A549 (cell line): Measurements from ENCODE around the gene SCN5A.

Experiments
- BHLHE40 ChIP-seq: IDR thresholded peaks from 2 replicates; pipeline ENCODE4 v1.6.1; 2012; ENCODE audit warnings: low read depth, low read length, inconsistent platforms
- CBX8 ChIP-seq: fragments of 200-600 bp; sonication (generic); IDR thresholded peaks from 2 replicates; pipeline ENCODE4 v1.6.1; 2016
- CHD4 ChIP-seq: fragments of 200-600 bp; sonication (generic); IDR thresholded peaks from 2 replicates; pipeline ENCODE4 v1.6.1; 2016; ENCODE audit warnings: antibody characterized with exemption, mild to moderate bottlenecking, borderline replicate concordance
- ELK1 ChIP-seq: fragments of 150-350 bp; IDR thresholded peaks from 2 replicates; pipeline ENCODE4 v1.6.1; 2014; ENCODE audit warnings: low read depth, mild to moderate bottlenecking, low read length
- HMGXB4 ChIP-seq: fragments of 250-450 bp; sonication (Bioruptor Pico); IDR thresholded peaks from 2 replicates; pipeline ENCODE4 v1.5.0; 2021; ENCODE audit warnings: mild to moderate bottlenecking, moderate library complexity, borderline replicate concordance
- MAX ChIP-seq: IDR thresholded peaks from 2 replicates; pipeline ENCODE4 v1.6.1; 2012
- PHF8 ChIP-seq: fragments of 200-600 bp; sonication (generic); IDR thresholded peaks from 2 replicates; pipeline ENCODE4 v1.6.1; 2016; ENCODE audit warnings: low read depth, mild to moderate bottlenecking, antibody characterized with exemption, moderate library complexity, borderline replicate concordance
- POLR2A ChIP-seq: IDR thresholded peaks from 2 replicates; pipeline ENCODE4 v1.6.1; 2012; ENCODE audit warnings: mild to moderate bottlenecking, low read length
- POLR2AphosphoS2 ChIP-seq: conservative IDR thresholded peaks from 2 replicates; pipeline ENCODE4 v1.6.1; 2012; ENCODE audit warnings: low read length, improper control_type of control experiment, inconsistent platforms
- RAD21 ChIP-seq, 2 experiments: fragments of >200 bp in 1 of 2; sonication (Bioruptor Twin) in 1 of 2; formaldehyde crosslinking in 1 of 2; IDR thresholded peaks in 1 of 2; conservative IDR thresholded peaks in 1 of 2; 2 replicates in 1 of 2; 3 replicates in 1 of 2; pipeline ENCODE4 v1.6.1; 2012 to 2018; ENCODE audit warnings: inconsistent platforms in 1 of 2
- TP53 ChIP-seq: fragments of 250-450 bp; sonication (Bioruptor Pico); IDR thresholded peaks from 2 replicates; pipeline ENCODE4 v1.5.0; 2021; ENCODE audit warnings: mild to moderate bottlenecking, moderate library complexity
- TF ChIP-seq, protein P1 (sequence below): fragments of >200 bp; sonication (Bioruptor Twin); formaldehyde crosslinking; IDR thresholded peaks from 3 replicates; pipeline ENCODE4 v1.5.1; 2016

DNA sequence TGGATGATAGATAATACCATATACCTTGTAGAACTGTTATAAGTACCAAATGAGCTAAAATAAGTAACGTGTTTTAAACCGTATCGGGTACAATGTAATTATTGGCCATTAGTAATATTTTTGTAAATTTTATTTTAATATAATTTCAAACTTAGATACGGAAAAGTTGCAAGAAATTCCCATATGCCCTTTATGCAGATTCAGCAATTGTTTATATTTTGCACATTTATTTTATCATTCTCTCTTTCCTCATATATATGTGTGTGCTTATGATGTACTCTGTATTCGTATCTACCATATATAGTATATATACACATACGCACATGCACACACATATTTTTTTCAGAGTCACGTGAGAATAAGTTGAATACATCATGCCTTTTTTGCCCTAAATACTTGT lies 114.9 kb downstream of the SCN5A start:
- TF ChIP-seq HMGXB4 (CRISPR knock-in tag) (no peak), RAD21 (conservative IDR thresholded peaks at IDR 0.05 in 1 of 2, IDR thresholded peaks at IDR 0.05 in 1 of 2) (no peak), POLR2A (no peak), BHLHE40 (no peak), PHF8 (no peak), TP53 (no peak), CBX8 (no peak), MAX (no peak), CHD4 (no peak), POLR2AphosphoS2 (no peak), ELK1 (no peak)
- TF ChIP-seq, protein P1, sequence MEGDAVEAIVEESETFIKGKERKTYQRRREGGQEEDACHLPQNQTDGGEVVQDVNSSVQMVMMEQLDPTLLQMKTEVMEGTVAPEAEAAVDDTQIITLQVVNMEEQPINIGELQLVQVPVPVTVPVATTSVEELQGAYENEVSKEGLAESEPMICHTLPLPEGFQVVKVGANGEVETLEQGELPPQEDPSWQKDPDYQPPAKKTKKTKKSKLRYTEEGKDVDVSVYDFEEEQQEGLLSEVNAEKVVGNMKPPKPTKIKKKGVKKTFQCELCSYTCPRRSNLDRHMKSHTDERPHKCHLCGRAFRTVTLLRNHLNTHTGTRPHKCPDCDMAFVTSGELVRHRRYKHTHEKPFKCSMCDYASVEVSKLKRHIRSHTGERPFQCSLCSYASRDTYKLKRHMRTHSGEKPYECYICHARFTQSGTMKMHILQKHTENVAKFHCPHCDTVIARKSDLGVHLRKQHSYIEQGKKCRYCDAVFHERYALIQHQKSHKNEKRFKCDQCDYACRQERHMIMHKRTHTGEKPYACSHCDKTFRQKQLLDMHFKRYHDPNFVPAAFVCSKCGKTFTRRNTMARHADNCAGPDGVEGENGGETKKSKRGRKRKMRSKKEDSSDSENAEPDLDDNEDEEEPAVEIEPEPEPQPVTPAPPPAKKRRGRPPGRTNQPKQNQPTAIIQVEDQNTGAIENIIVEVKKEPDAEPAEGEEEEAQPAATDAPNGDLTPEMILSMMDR = no peak
